Vagina (tissue), 2 donors: ENCODE results near the gene NKX3-2.

Experiments
- POLR2AphosphoS5 ChIP-seq, 2 donors: sonication (generic); formaldehyde crosslinking; IDR thresholded peaks; one replicate each; pipeline ENCODE4 v1.9.0; 2017; ENCODE audit warnings: antibody characterized with exemption in 2 of 2, mild to moderate bottlenecking in 2 of 2, low read depth in 1 of 2; ENCODE audit not compliant: insufficient read depth in 1 of 2
- TF ChIP-seq, protein P1 (sequence below), 3 experiments: fragments of 450-650 bp in 2 of 3; fragments of 200-600 bp in 1 of 3; sonication (generic) in 1 of 3; IDR thresholded peaks; one replicate each; pipeline ENCODE4 v1.5.1; 2017 to 2019; ENCODE audit warnings: antibody characterized with exemption in 3 of 3, mild to moderate bottlenecking in 2 of 3, moderate library complexity in 2 of 3

DNA sequence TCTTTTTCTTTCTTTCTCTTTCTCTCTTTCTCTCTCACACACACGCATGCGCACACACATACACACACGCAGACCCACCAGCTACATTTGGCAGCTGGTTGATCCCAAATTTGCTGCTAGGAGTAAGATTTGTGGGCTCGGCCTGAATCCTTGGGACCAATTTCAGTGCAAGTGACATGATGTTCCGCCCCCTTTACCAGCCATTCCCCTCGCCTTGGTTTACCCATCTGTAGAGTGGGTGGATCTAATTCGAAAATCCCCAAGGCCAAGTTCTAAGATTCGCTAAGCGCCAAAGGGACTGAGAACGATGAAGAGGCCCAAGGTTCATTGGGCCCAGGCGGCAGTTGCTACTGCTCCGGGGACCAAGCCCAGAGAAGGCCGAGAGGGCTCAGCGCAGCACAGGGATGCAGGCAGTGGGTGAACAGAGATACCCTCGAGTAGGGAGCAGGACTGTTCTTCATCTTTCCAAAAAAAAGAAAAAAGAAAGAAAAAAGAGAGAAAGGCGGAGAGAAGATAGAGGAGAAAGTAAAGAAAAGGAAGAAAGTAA, 5.8 kb downstream of the NKX3-2 start:
- TF ChIP-seq, protein P1, sequence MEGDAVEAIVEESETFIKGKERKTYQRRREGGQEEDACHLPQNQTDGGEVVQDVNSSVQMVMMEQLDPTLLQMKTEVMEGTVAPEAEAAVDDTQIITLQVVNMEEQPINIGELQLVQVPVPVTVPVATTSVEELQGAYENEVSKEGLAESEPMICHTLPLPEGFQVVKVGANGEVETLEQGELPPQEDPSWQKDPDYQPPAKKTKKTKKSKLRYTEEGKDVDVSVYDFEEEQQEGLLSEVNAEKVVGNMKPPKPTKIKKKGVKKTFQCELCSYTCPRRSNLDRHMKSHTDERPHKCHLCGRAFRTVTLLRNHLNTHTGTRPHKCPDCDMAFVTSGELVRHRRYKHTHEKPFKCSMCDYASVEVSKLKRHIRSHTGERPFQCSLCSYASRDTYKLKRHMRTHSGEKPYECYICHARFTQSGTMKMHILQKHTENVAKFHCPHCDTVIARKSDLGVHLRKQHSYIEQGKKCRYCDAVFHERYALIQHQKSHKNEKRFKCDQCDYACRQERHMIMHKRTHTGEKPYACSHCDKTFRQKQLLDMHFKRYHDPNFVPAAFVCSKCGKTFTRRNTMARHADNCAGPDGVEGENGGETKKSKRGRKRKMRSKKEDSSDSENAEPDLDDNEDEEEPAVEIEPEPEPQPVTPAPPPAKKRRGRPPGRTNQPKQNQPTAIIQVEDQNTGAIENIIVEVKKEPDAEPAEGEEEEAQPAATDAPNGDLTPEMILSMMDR (IDR thresholded peaks at IDR 0.05): no peak
- no peak for TF ChIP-seq POLR2AphosphoS5 (IDR thresholded peaks at IDR 0.05; ENCODE audit: insufficient read depth in 1 of 2, low read depth in 1 of 2)
